ENCODE results near the gene ACOT11.

Gene ACOT11

GRCh38 chr1:54603241-54603640, 55.2 kb downstream of the ACOT11 start:
- H3K4me3 Mint-ChIP-seq: no peak overlapping the region
- ATAC-seq (replicated peaks; ENCODE audit: extremely low read depth, poor library complexity, severe bottlenecking): no peak
- DNase-seq (ENCODE audit: low spot score in 2 of 2): no peak
- peaks cover 15% of the 10 kb centered on the region for H3K4me1 Mint-ChIP-seq
- peaks cover 1% of the 10 kb centered on the region for H3K36me3 Mint-ChIP-seq (ENCODE audit: insufficient read depth)
- no peaks in the 10 kb centered on the region for H3K9me3 Mint-ChIP-seq
- no peak overlapping the region for H3K27ac Mint-ChIP-seq (ENCODE audit: low read depth)
- H3K27me3 Mint-ChIP-seq: no peaks in the 10 kb centered on the region

GRCh38 chr1:54604051-54604450, 56.0 kb downstream of the ACOT11 start:
- H3K9me3 Mint-ChIP-seq: no peaks in the 10 kb centered on the region
- H3K27me3 Mint-ChIP-seq: no peaks in the 10 kb centered on the region
- peak overlapping the region; percentile 42 for H3K27ac Mint-ChIP-seq (ENCODE audit: low read depth)
- peaks cover 15% of the 10 kb centered on the region for H3K4me1 Mint-ChIP-seq
- no peak for ATAC-seq (replicated peaks; ENCODE audit: extremely low read depth, poor library complexity, severe bottlenecking)
- no peak for DNase-seq (ENCODE audit: low spot score in 2 of 2)
- H3K36me3 Mint-ChIP-seq (ENCODE audit: insufficient read depth): peaks cover 1% of the 10 kb centered on the region
- no peak overlapping the region for H3K4me3 Mint-ChIP-seq

DNA sequence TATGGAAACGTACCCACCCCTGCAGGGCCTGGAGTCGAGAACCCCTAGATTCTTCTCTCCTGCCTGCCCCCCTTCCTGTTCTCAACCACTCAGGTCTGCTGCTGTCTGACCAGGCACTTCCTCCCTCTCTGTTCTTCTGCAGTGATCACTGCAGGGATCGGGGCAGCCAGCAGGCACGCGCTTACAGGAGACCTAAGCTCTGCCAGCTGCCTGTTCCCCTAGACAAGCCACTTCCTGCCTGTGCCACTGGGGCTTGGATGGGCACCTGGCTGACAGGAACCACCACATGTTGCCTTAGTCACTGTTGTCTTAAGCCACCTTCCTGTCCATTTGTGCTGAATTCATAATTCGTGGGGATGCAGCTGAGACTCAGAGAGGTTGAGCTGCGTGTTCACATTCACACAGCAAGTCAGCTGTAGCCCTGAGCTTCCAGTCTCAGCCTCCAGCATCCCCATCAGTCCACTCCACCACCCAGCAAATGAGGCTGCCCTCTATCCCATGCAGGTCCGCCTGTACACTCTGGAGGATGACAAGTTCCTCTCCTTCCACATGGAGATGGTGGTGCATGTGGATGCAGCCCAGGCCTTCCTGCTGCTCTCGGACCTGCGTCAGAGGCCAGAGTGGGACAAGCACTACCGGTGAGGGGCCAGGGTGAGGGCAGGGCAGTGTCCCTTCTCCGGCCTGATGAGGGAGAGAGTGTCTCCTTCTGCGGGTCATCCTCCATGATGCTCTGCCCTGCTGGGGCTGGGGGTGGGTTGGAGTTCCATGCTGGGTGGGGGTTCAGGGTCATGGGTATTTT, 56.7 kb downstream of the ACOT11 start:
- H3K36me3 Mint-ChIP-seq (ENCODE audit: insufficient read depth): peaks cover 1% of the 10 kb centered on the region
- peaks cover 15% of the 10 kb centered on the region for H3K4me1 Mint-ChIP-seq
- peak; percentile 79 for ATAC-seq (replicated peaks; ENCODE audit: extremely low read depth, poor library complexity, severe bottlenecking)
- no peak overlapping the region for H3K4me3 Mint-ChIP-seq
- no peaks in the 10 kb centered on the region for H3K27me3 Mint-ChIP-seq
- H3K9me3 Mint-ChIP-seq: no peaks in the 10 kb centered on the region
- peak overlapping the region; percentile 42 for H3K27ac Mint-ChIP-seq (ENCODE audit: low read depth)
- DNase-seq (ENCODE audit: low spot score in 2 of 2): no peak

DNA sequence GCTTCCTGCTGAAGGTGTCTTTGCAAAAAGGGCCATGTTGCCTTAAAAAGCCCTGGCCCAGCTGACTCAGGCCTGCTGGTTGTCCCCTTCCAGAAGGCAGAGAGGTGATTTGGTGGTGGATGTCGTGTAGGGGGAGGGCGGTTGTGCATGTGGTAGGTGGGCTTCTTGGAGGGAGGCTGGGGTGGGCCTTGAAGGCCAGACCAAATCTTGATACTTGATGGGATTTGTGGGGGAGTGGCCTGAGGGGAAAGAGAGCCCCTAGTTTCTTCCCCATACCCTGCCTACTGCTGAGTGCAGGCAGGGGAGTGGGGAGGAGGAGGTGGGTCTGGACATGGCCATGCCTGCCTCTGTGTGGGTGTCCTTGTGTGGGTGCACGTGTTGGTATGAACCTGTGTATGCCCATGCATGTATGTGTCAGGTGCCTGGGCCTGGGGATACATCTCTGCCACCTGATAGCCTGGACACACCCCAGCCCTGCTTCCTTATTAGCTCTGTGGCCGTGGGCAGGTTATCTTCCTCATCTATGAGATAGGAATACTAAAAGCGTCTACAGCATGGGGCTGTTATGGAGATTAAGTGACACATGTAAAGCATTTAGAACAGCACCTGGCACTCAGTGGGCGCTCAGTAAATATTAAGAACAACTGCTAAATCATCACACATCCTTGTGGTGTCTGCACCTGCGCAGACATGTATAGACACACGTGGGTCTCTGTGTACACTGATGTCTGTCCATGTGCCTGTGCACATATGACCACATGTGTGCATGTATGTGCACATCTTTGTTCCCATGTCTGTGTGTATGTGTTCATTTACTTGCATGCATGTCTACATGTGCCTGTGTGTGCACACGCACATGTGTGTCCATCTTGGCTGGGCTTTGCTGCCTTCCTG, 58.3 kb downstream of the ACOT11 start:
- ATAC-seq (replicated peaks; ENCODE audit: extremely low read depth, poor library complexity, severe bottlenecking): no peak
- H3K27ac Mint-ChIP-seq (ENCODE audit: low read depth): no peak overlapping the region
- peaks cover 1% of the 10 kb centered on the region for H3K36me3 Mint-ChIP-seq (ENCODE audit: insufficient read depth)
- peaks cover 15% of the 10 kb centered on the region for H3K4me1 Mint-ChIP-seq
- H3K4me3 Mint-ChIP-seq: no peak overlapping the region
- no peaks in the 10 kb centered on the region for H3K9me3 Mint-ChIP-seq
- no peak for DNase-seq (ENCODE audit: low spot score in 2 of 2)
- peaks cover 9% of the 10 kb centered on the region for H3K27me3 Mint-ChIP-seq

- Mint-ChIP-seq H3K4me1 (peaks cover 15% of the 10 kb centered on the region), H3K36me3 (ENCODE audit: insufficient read depth) (peaks cover 1% of the 10 kb centered on the region), H3K27me3 (peaks cover 9% of the 10 kb centered on the region), H3K9me3 (no peaks in the 10 kb centered on the region), H3K4me3 (no peak overlapping the region), H3K27ac (ENCODE audit: low read depth) (no peak overlapping the region)
- DNase-seq (ENCODE audit: low spot score in 2 of 2) (no peak), ATAC-seq (replicated peaks; ENCODE audit: extremely low read depth, poor library complexity, severe bottlenecking) (no peak)
These were observed 58.9 kb downstream of the ACOT11 start for GRCh38 chr1:54606990-54607325.

- ATAC-seq (replicated peaks; ENCODE audit: extremely low read depth, poor library complexity, severe bottlenecking) (no peak), DNase-seq (ENCODE audit: low spot score in 2 of 2) (no peak)
These were observed 60.0 kb downstream of the ACOT11 start for GRCh38 chr1:54607821-54608565.

GRCh38 chr1:54608566-54609230, 60.7 kb downstream of the ACOT11 start:
- DNase-seq (ENCODE audit: low spot score in 2 of 2) (no peak), ATAC-seq (replicated peaks; ENCODE audit: extremely low read depth, poor library complexity, severe bottlenecking) (no peak)
- no peaks in the 10 kb centered on the region for H3K9me3 Mint-ChIP-seq
- H3K4me1 Mint-ChIP-seq: peaks cover 15% of the 10 kb centered on the region
- no peak overlapping the region for H3K4me3 Mint-ChIP-seq
- peaks cover 1% of the 10 kb centered on the region for H3K36me3 Mint-ChIP-seq (ENCODE audit: insufficient read depth)
- no peak overlapping the region for H3K27ac Mint-ChIP-seq (ENCODE audit: low read depth)
- H3K27me3 Mint-ChIP-seq: peaks cover 9% of the 10 kb centered on the region

More at GRCh38 chr1:54607821-54608565, 60.0 kb downstream of the ACOT11 start:
- peaks cover 9% of the 10 kb centered on the region for H3K27me3 Mint-ChIP-seq
- no peak overlapping the region for H3K27ac Mint-ChIP-seq (ENCODE audit: low read depth)
- peaks cover 1% of the 10 kb centered on the region for H3K36me3 Mint-ChIP-seq (ENCODE audit: insufficient read depth)
- H3K9me3 Mint-ChIP-seq: no peaks in the 10 kb centered on the region
- no peak overlapping the region for H3K4me3 Mint-ChIP-seq
- peaks cover 15% of the 10 kb centered on the region for H3K4me1 Mint-ChIP-seq

GRCh38 chr1:54609301-54609921, 61.4 kb downstream of the ACOT11 start:
- H3K4me3 Mint-ChIP-seq: no peak overlapping the region
- ATAC-seq (replicated peaks; ENCODE audit: extremely low read depth, poor library complexity, severe bottlenecking) (no peak), DNase-seq (ENCODE audit: low spot score in 2 of 2) (no peak)
- H3K4me1 Mint-ChIP-seq: peaks cover 11% of the 10 kb centered on the region
- H3K27me3 Mint-ChIP-seq: peaks cover 11% of the 10 kb centered on the region
- no peaks in the 10 kb centered on the region for H3K9me3 Mint-ChIP-seq
- peaks cover 1% of the 10 kb centered on the region for H3K36me3 Mint-ChIP-seq (ENCODE audit: insufficient read depth)
- H3K27ac Mint-ChIP-seq (ENCODE audit: low read depth): no peak overlapping the region

DNA sequence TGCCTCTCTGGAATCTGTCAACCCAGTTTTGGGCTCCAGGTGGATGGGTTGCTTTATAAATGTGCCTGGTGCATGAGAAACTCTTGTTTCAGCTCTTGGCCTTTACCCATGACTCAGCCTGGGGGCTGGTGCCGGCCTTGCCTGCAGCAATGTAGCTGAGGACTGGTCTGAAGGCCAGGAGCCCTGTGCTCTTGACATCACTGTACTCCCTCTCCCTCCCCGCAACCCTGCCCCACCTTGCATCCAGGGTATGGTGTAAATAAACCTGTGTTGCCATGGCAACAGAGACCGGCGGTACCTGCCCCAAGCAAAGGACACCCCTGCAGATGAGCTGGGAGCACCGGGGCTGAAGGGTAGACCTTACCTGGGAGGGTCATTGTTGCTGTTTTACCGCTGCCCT, 62.0 kb downstream of the ACOT11 start:
- H3K27ac Mint-ChIP-seq (ENCODE audit: low read depth): no peak overlapping the region
- no peak for ATAC-seq (replicated peaks; ENCODE audit: extremely low read depth, poor library complexity, severe bottlenecking)
- peaks cover 17% of the 10 kb centered on the region for H3K27me3 Mint-ChIP-seq
- DNase-seq (ENCODE audit: low spot score in 2 of 2): no peak
- peaks cover 1% of the 10 kb centered on the region for H3K36me3 Mint-ChIP-seq (ENCODE audit: insufficient read depth)
- no peaks in the 10 kb centered on the region for H3K9me3 Mint-ChIP-seq
- peaks cover 4% of the 10 kb centered on the region for H3K4me1 Mint-ChIP-seq
- H3K4me3 Mint-ChIP-seq: no peak overlapping the region

GRCh38 chr1:54610601-54611580, 62.9 kb downstream of the ACOT11 start:
- DNase-seq (ENCODE audit: low spot score in 2 of 2) (no peak), ATAC-seq (replicated peaks; ENCODE audit: extremely low read depth, poor library complexity, severe bottlenecking) (no peak)
- Mint-ChIP-seq H3K4me1 (no peaks in the 10 kb centered on the region), H3K27me3 (peaks cover 25% of the 10 kb centered on the region), H3K36me3 (ENCODE audit: insufficient read depth) (peaks cover 1% of the 10 kb centered on the region), H3K27ac (ENCODE audit: low read depth) (no peak overlapping the region), H3K9me3 (no peaks in the 10 kb centered on the region), H3K4me3 (no peak overlapping the region)

DNA sequence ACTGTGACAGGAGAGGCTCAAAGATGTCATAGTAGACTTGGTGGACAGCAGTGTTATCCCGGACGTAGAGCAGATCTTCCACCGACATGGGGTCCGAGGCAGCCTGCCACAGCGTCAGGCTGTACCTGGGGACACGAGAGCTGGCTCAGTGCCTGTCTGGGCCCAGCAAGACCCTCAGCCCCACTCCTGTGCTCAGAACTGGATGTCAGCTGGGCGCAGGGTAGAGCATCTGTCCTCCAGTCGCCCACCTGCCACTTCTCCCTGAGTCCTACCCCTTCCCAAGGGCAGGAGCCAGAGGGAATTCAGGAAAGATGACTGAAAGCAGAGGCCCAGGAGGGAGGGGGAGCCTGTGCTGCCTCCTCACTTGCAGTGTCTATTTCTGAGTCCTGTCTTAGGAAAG, 63.6 kb downstream of the ACOT11 start:
- H3K36me3 Mint-ChIP-seq (ENCODE audit: insufficient read depth): no peaks in the 10 kb centered on the region
- H3K9me3 Mint-ChIP-seq: no peaks in the 10 kb centered on the region
- DNase-seq (ENCODE audit: low spot score in 2 of 2): no peak
- no peak overlapping the region for H3K4me3 Mint-ChIP-seq
- H3K4me1 Mint-ChIP-seq: no peaks in the 10 kb centered on the region
- H3K27me3 Mint-ChIP-seq: peaks cover 25% of the 10 kb centered on the region
- ATAC-seq (replicated peaks; ENCODE audit: extremely low read depth, poor library complexity, severe bottlenecking): no peak
- H3K27ac Mint-ChIP-seq (ENCODE audit: low read depth): no peak overlapping the region

Data from central memory CD8-positive, alpha-beta T cell (primary cell).